K562 (cell line): ENCODE data around the gene PRTN3. TPM values are rescaled to one million over a fixed set of nuclear protein-coding genes. Genes with fewer than 3 reads are reported as not detected.

Source experiments
- ATAC-seq: fragments of 200-7000 bp; cut with Tn5 transposase; 3 replicates; pipeline ENCODE4 v1.9.1; 2020; ENCODE audit warnings: moderate library complexity
- BruUV-seq: library from RNA; stranded (reverse); fragments of 400-500 nt; replicated peaks from 2 replicates; lab custom pipeline; 2021; lab: Mats Ljungman, UMichigan
- CTCF ChIA-PET: fragments of 300-600 bp; formaldehyde crosslinking; extraction: SDS; loops from one replicate; lab custom pipeline; 2021; ENCODE audit warnings: low intra/inter-chr PET ratio; lab: Yijun Ruan, JAX
- POLR2A ChIA-PET: fragments of 300-600, 350-650 bp; sonication (Branson Sonifier 250); formaldehyde crosslinking; extraction: SDS; loops from one replicate; lab custom pipeline; 2021; ENCODE audit warnings: antibody characterized with exemption, inconsistent platforms; lab: Yijun Ruan, JAX
- DNase-seq, 4 experiments: peaks; one replicate each; pipeline versions ENCODE4 v3.0.0 to v3.0.0-alpha.2; 2011 to 2018; ENCODE audit warnings: low spot score in 3 of 4, mixed read lengths in 3 of 4; ENCODE audit errors: extremely low read depth in 1 of 4
- FAIRE-seq: peaks from 2 replicates; lab custom pipeline; 2011; peaks lifted over from hg19 to GRCh38; lab: Jason Lieb, UNC
- H2AFZ ChIP-seq: 2 replicates; pipeline ENCODE4 v1.6.0; 2011; ENCODE audit warnings: low read depth, low read length, control low read depth, inconsistent platforms
- H3K27ac ChIP-seq: fragments of 200-600 bp; 3 replicates; pipeline ENCODE4 v1.8.0; 2011; ENCODE audit warnings: low read depth, mild to moderate bottlenecking, control low read depth, inconsistent platforms, low read length, moderate library complexity, mixed read lengths; ENCODE audit errors: extremely low read depth
- H3K27me3 ChIP-seq, 2 experiments: fragments of 300-600 bp in 1 of 2; 2 replicates in 1 of 2; 3 replicates in 1 of 2; pipeline versions ENCODE4 v1.6.0 to v1.8.0; 2011; ENCODE audit warnings: inconsistent platforms in 2 of 2, low read length in 2 of 2, mild to moderate bottlenecking in 1 of 2, mixed read lengths in 1 of 2, moderate library complexity in 1 of 2; ENCODE audit not compliant: control insufficient read depth in 2 of 2, insufficient read depth in 2 of 2
- H3K36me3 ChIP-seq: fragments of 300-600 bp; 3 replicates; pipeline ENCODE4 v1.8.0; 2011; ENCODE audit warnings: mild to moderate bottlenecking, low read length, inconsistent platforms; ENCODE audit not compliant: control insufficient read depth, insufficient read depth
- H3K4me1 ChIP-seq, 2 experiments: fragments of 200-600 bp in 1 of 2; replicated peaks in 1 of 2; 2 replicates in 1 of 2; 3 replicates in 1 of 2; pipeline versions ENCODE4 v1.5.1 to v1.8.0; 2011; ENCODE audit warnings: inconsistent platforms in 2 of 2, low read length in 2 of 2, mild to moderate bottlenecking in 1 of 2, mixed read lengths in 1 of 2, moderate library complexity in 1 of 2; ENCODE audit not compliant: control insufficient read depth in 2 of 2, insufficient read depth in 2 of 2
- H3K4me2 ChIP-seq: 2 replicates; pipeline ENCODE4 v1.6.1; 2011; ENCODE audit warnings: low read length, control low read depth, inconsistent platforms, mixed read lengths; ENCODE audit not compliant: insufficient read depth
- H3K4me3 ChIP-seq: fragments of 200-600 bp; sonication (generic), shearing (Covaris generic); 2 replicates; pipeline ENCODE4 v1.5.1; 2016; ENCODE audit warnings: control low read depth, inconsistent platforms
- H3K79me2 ChIP-seq: fragments of 200-600 bp; 3 replicates; pipeline ENCODE4 v1.8.0; 2011; ENCODE audit warnings: low read length, inconsistent platforms; ENCODE audit not compliant: control insufficient read depth, insufficient read depth
- H3K9ac ChIP-seq, 2 experiments: 2 replicates each; pipeline versions ENCODE4 v1.6.0 to v1.6.1; 2011; ENCODE audit warnings: low read depth in 2 of 2, low read length in 2 of 2, control low read depth in 1 of 2, inconsistent platforms in 1 of 2, mild to moderate bottlenecking in 1 of 2, mixed read lengths in 1 of 2; ENCODE audit not compliant: insufficient read depth in 1 of 2
- H3K9me1 ChIP-seq: one replicate; pipeline ENCODE4 v1.6.0; 2011; ENCODE audit warnings: inconsistent platforms, mild to moderate bottlenecking, low read length, moderate library complexity; ENCODE audit not compliant: control insufficient read depth, insufficient read depth
- H3K9me3 ChIP-seq: replicated peaks from 2 replicates; pipeline ENCODE4 v1.5.1; 2011; ENCODE audit warnings: low read depth, low read length, inconsistent platforms; ENCODE audit not compliant: control insufficient read depth, insufficient read depth
- H4K20me1 ChIP-seq: replicated peaks from 2 replicates; pipeline ENCODE4 v1.6.1; 2011; ENCODE audit warnings: low read length, inconsistent platforms, mixed read lengths; ENCODE audit not compliant: control insufficient read depth, insufficient read depth
- CSDE1 ChIP-seq, 2 experiments: fragments of 450-650 bp; IDR thresholded peaks; 2 replicates each; pipeline ENCODE4 v1.6.1; 2016; ENCODE audit warnings: mild to moderate bottlenecking in 1 of 2
- ETS1 ChIP-seq: conservative IDR thresholded peaks from 2 replicates; pipeline ENCODE4 v1.6.1; 2011; ENCODE audit warnings: low read depth, mild to moderate bottlenecking, low read length; ENCODE audit not compliant: control insufficient read depth
- ETV6 ChIP-seq, 3 experiments: fragments of 150-350 bp in 1 of 3; sonication (generic) in 1 of 3; formaldehyde crosslinking in 1 of 3; IDR thresholded peaks; 2 replicates each; pipeline versions ENCODE4 v1.6.1 to v1.8.0; 2014 to 2022; ENCODE audit warnings: borderline replicate concordance in 2 of 3, low read depth in 2 of 3, antibody characterized with exemption in 1 of 3, low read length in 1 of 3, mild to moderate bottlenecking in 1 of 3, missing genetic modification reagents in 1 of 3
- MAFK ChIP-seq: IDR thresholded peaks from 2 replicates; pipeline ENCODE4 v1.6.1; 2011; ENCODE audit warnings: low read length, improper control_type of control experiment
- NCOR1 ChIP-seq: fragments of 450-650 bp; IDR thresholded peaks from 2 replicates; pipeline ENCODE4 v1.6.1; 2016; ENCODE audit warnings: mild to moderate bottlenecking, moderate library complexity
- PHB ChIP-seq: fragments of 250-450 bp; sonication (Bioruptor Pico); IDR thresholded peaks from 2 replicates; pipeline ENCODE4 v1.5.0; 2021
- POLR2A ChIP-seq: fragments of 450-650 bp; conservative IDR thresholded peaks from 2 replicates; pipeline ENCODE4 v1.6.1; 2016
- POLR2B ChIP-seq: fragments of 450-650 bp; IDR thresholded peaks from 2 replicates; pipeline ENCODE4 v1.6.1; 2018; ENCODE audit warnings: low read depth; ENCODE audit not compliant: partially characterized antibody
- POLR3A ChIP-seq: IDR thresholded peaks from 2 replicates; pipeline ENCODE4 v1.6.1; 2011; ENCODE audit warnings: borderline replicate concordance, mild to moderate bottlenecking, moderate library complexity; ENCODE audit not compliant: insufficient read length, insufficient read depth; ENCODE audit errors: extremely low read depth
- SAP30 ChIP-seq: fragments of 200-600 bp; sonication (generic); IDR thresholded peaks from 2 replicates; pipeline ENCODE4 v1.6.1; 2012; ENCODE audit warnings: borderline replicate concordance, low read depth, mild to moderate bottlenecking, moderate library complexity, low read length, control low read depth, inconsistent platforms; ENCODE audit not compliant: insufficient read depth, poor library complexity, severe bottlenecking
- SIN3B ChIP-seq: fragments of 450-650 bp; IDR thresholded peaks from 2 replicates; pipeline ENCODE4 v1.6.1; 2017; ENCODE audit warnings: low read depth, mild to moderate bottlenecking, moderate library complexity
- TRIM24 ChIP-seq, 2 experiments: fragments of 450-650 bp; IDR thresholded peaks; 2 replicates each; pipeline ENCODE4 v1.6.1; 2016
- ZBED1 ChIP-seq: IDR thresholded peaks from 2 replicates; pipeline ENCODE4 v1.6.1; 2014
- ZFX ChIP-seq: sonication (generic); formaldehyde crosslinking; IDR thresholded peaks from 2 replicates; pipeline ENCODE4 v1.8.0; 2022; ENCODE audit warnings: mild to moderate bottlenecking, missing genetic modification reagents, moderate library complexity
- ZNF197 ChIP-seq: fragments of 200-800 bp; sonication (Bioruptor generic); IDR thresholded peaks from 2 replicates; pipeline ENCODE4 v1.6.1; 2016; ENCODE audit warnings: low read depth, missing genetic modification characterization, missing compliant biosample characterization
- ZNF263 ChIP-seq: sonication (generic); formaldehyde crosslinking; IDR thresholded peaks from 2 replicates; pipeline ENCODE4 v1.8.0; 2022; ENCODE audit warnings: mild to moderate bottlenecking, missing genetic modification reagents, borderline replicate concordance
- ZNF384 ChIP-seq: IDR thresholded peaks from 2 replicates; pipeline ENCODE4 v1.6.1; 2012; ENCODE audit warnings: low read depth, low read length, improper control_type of control experiment
- ZNF511 ChIP-seq: sonication (generic); formaldehyde crosslinking; IDR thresholded peaks from 2 replicates; pipeline ENCODE4 v1.8.0; 2022; ENCODE audit warnings: mild to moderate bottlenecking, missing genetic modification reagents
- WGBS: fragments of 100-300 bp; shearing (Covaris generic); methylation state at CpG from one replicate; pipeline ENCODE4 v1.1.6; 2016; ENCODE audit warnings: low coverage, mixed read lengths; ENCODE audit not compliant: insufficient coverage; ENCODE audit errors: missing lambda C conversion rate; 5-methylcytosine and 5-hydroxymethylcytosine counted together
- in situ Hi-C: fragments of 300-500 bp; cut with MboI; formaldehyde crosslinking; loops from 4 replicates; pipeline ENCODE4 v1.15.0; 2018; ENCODE audit warnings: inconsistent platforms, mixed read lengths
- intact Hi-C: fragments of 100-400 bp; cut with micrococcal nuclease; formaldehyde crosslinking; loops from 2 replicates; pipeline ENCODE4 v1.14.2; 2022
- polyA plus RNA-seq, 8 experiments: library from polyadenylated mRNA; depleted of rRNA in 4 of 8; stranded (reverse) in 5 of 8; unstranded in 3 of 8; fragments of >200 nt; fragmentation: Nextera tagmentation in 2 of 8; fragmentation: Illumina TruSeq in 1 of 8; extraction: Ambion mirVana in 2 of 8; extraction: Trizol in 1 of 8; gene quantifications; 2 replicates each; pipeline versions ENCODE4 v1.2.1 to v1.2.3, GENCODE V29; 2011 to 2014; ENCODE audit warnings: inconsistent platforms in 1 of 8, missing spikeins in 1 of 8
- total RNA-seq, 7 experiments: library from RNA; depleted of rRNA in 6 of 7; stranded (reverse); fragments of >200 nt in 6 of 7; fragmentation: Illumina TruSeq in 2 of 7; extraction: Trizol in 2 of 7; gene quantifications; 2 replicates each; pipeline versions ENCODE4 v1.2.1 to v1.2.3, GENCODE V29; 2011 to 2021; ENCODE audit warnings: low replicate concordance in 1 of 7

The PRTN3 gene
- total and polyA plus RNA-seq, 9 of the 15 experiments (the other 6 are each of a cell fraction or from before 2014, with no cell fraction given) = 0.14 to 0.86 (median 0.43) TPM; not detected in 3

GRCh38 chr19:892894-893689 lies 52.3 kb downstream of the PRTN3 start, which contains the start of the genes MED16 and RNU6-9:
Gene MED16 (minus strand): TSS chr19:893187. CDS start chr19:891131, 2,056 bp downstream.
Gene RNU6-9 (plus strand): TSS chr19:893484.
- Histone ChIP-seq H3K4me1 (peaks cover 9 to 68% of the 10 kb centered on the region in 2 experiments; a peak in 4 of 5 replicates), H3K4me2 (peak within 1 kb of the TSS; percentile 83), H3K79me2 (peaks cover 34% of the 10 kb centered on the region), H3K27me3 (no peaks in the 10 kb centered on the region), H3K9me3 (no peaks in the 10 kb centered on the region), H3K9me1 (no peaks in the 10 kb centered on the region), H3K4me3 (peak within 1 kb of the TSS; percentile 79), H3K36me3 (peaks cover 40% of the 10 kb centered on the region; the same call in 2 of the 3 replicates), H2AFZ (peak within 1 kb of the TSS; percentile 95), H3K27ac (peak within 1 kb of the TSS; percentile 100), H3K9ac (peak within 1 kb of the TSS; percentile 92 to 95), H4K20me1 (peaks cover 6% of the 10 kb centered on the region)
- peak; percentile 87 to 95 (median 91) for DNase-seq
- ChIA-PET CTCF (interaction anchor here (1.3 kb wide), 1 partner anchor 25 kb away, joined by 3 read pairs; no protein-coding TSS in a partner anchor), POLR2A (interaction anchor here (0.6 to 2.9 kb wide), 8 partner anchors 10 to 376 kb away, joined by 3 to 15 read pairs (median 4); partner anchors contain the start of genes CIRBP and PRTN3)
- 0% methylated on average over 42 of the region's 69 CpGs for WGBS
- in situ Hi-C loops (no loop called here), intact Hi-C loops (loop anchor here (2.0 kb wide), 1 partner anchor 14 kb away; no protein-coding TSS in a partner anchor)
- ATAC-seq = peak; percentile 91
- TSS peak; percentile 98 for BruUV-seq
- peak; percentile 95 for FAIRE-seq
- TF ChIP-seq ZNF384 (peak; percentile 55; the same call in 1 of the 2 replicates), ZNF197 (CRISPR knock-in tag) (no peak), POLR2B (peak; percentile 27), ETV6 (IDR thresholded peaks at IDR 0.05; ENCODE audit: borderline replicate concordance in 1 of 2, low read depth in 2 of 2, low read length in 1 of 2) (no peak), ETV6 (CRISPR knock-in tag; IDR thresholded peaks at IDR 0.05; ENCODE audit: borderline replicate concordance) (no peak), NCOR1 (0 out of 2 replicates have a peak, but pooled peaks have one; percentile 4), PHB (CRISPR knock-in tag) (no peak), ZNF511 (CRISPR knock-in tag) (peak; percentile 55; the same call in 1 of the 2 replicates), SIN3B (peak; percentile 90), ZBED1 (no peak), SAP30 (peak; percentile 72), ZNF263 (CRISPR knock-in tag) (peak; percentile 68; the same call in 1 of the 2 replicates), CSDE1 (IDR thresholded peaks at IDR 0.05) (peak in 1 of 2 experiments; percentile 67; a peak in 1 of 4 replicates), ETS1 (peak; percentile 33; the same call in 1 of the 2 replicates), MAFK (peak; percentile 3; the same call in 1 of the 2 replicates), POLR2A (peak; percentile 80), ZFX (peak; percentile 78), POLR3A (peak; percentile 85), TRIM24 (IDR thresholded peaks at IDR 0.05) (peak in 1 of 2 experiments; percentile 8; a peak in 1 of 4 replicates)
